OCI-LY7 (cell line): Measurements from ENCODE around the gene COL5A2. TPM values are rescaled to one million over a fixed set of nuclear protein-coding genes. Genes with fewer than 3 reads are reported as not detected.

Source experiments
- BruUV-seq: library from RNA; stranded (reverse); fragments of 400-500 nt; replicated peaks from 2 replicates; lab custom pipeline; 2021; lab: Mats Ljungman, UMichigan
- CTCF ChIA-PET: fragments of 300-600 bp; sonication (Branson Sonifier 250); formaldehyde crosslinking; loops from one replicate; lab custom pipeline; 2022; ENCODE audit warnings: antibody characterized with exemption; ENCODE audit not compliant: unreplicated experiment; lab: Charles Lee
- POLR2A ChIA-PET: fragments of 300-600 bp; sonication (Branson Sonifier 250); formaldehyde crosslinking; loops from one replicate; lab custom pipeline; 2022; ENCODE audit warnings: antibody characterized with exemption; lab: Charles Lee
- DNase-seq: peaks from one replicate; pipeline ENCODE4 v3.0.0-alpha.2; 2015; ENCODE audit warnings: low spot score
- H2AFZ ChIP-seq: fragments of 200-600 bp; sonication (generic), shearing (Covaris generic); 2 replicates; pipeline ENCODE4 v1.6.1; 2014; ENCODE audit warnings: mild to moderate bottlenecking, antibody characterized with exemption, low read length, moderate library complexity
- H3K27ac ChIP-seq: fragments of 200-600 bp; sonication (generic); 2 replicates; pipeline ENCODE4 v1.5.1; 2014; ENCODE audit warnings: mixed run types, low read depth, mild to moderate bottlenecking, moderate library complexity, low read length, inconsistent platforms; ENCODE audit not compliant: poor library complexity, severe bottlenecking
- H3K36me3 ChIP-seq: fragments of 200-600 bp; sonication (generic); 2 replicates; pipeline ENCODE4 v1.6.1; 2014; ENCODE audit warnings: mild to moderate bottlenecking, antibody characterized with exemption, low read length, moderate library complexity, mixed read lengths; ENCODE audit not compliant: insufficient read depth
- H3K4me1 ChIP-seq: fragments of 200-600 bp; sonication (generic); 2 replicates; pipeline ENCODE4 v1.5.1; 2014; ENCODE audit warnings: mild to moderate bottlenecking, low read length; ENCODE audit not compliant: insufficient read depth, poor library complexity, severe bottlenecking
- H3K4me2 ChIP-seq: fragments of 200-600 bp; sonication (generic); 2 replicates; pipeline ENCODE4 v1.6.1; 2014; ENCODE audit warnings: mild to moderate bottlenecking, low read length
- H3K4me3 ChIP-seq: fragments of 200-600 bp; sonication (generic); 2 replicates; pipeline ENCODE4 v1.5.1; 2014; ENCODE audit warnings: mild to moderate bottlenecking, low read depth, low read length; ENCODE audit not compliant: poor library complexity, severe bottlenecking
- H3K79me2 ChIP-seq: fragments of 200-600 bp; sonication (generic); 2 replicates; pipeline ENCODE4 v1.6.1; 2016; ENCODE audit warnings: low read depth, mild to moderate bottlenecking, low read length, moderate library complexity, mixed read lengths; ENCODE audit not compliant: insufficient read depth
- H3K9me2 ChIP-seq: fragments of 200-600 bp; sonication (generic); 2 replicates; pipeline ENCODE4 v1.6.1; 2016; ENCODE audit warnings: mild to moderate bottlenecking, low read length, mixed read lengths; ENCODE audit not compliant: insufficient read depth
- H3K9me3 ChIP-seq: fragments of 200-600 bp; sonication (generic); 2 replicates; pipeline ENCODE4 v1.6.1; 2014; ENCODE audit warnings: mild to moderate bottlenecking, mixed run types, low read length, mixed read lengths
- H4K20me1 ChIP-seq: fragments of 200-600 bp; sonication (generic); 2 replicates; pipeline ENCODE4 v1.6.1; 2014; ENCODE audit warnings: mild to moderate bottlenecking, antibody characterized with exemption, low read length, moderate library complexity, mixed read lengths; ENCODE audit not compliant: insufficient read depth
- CTCF ChIP-seq: fragments of 200-600 bp; sonication (generic); conservative IDR thresholded peaks from 2 replicates; pipeline ENCODE4 v1.5.1; 2014; ENCODE audit warnings: mild to moderate bottlenecking, antibody characterized with exemption, low read length, moderate library complexity, mixed read lengths
- EZH2phosphoT487 ChIP-seq: fragments of 200-600 bp; sonication (generic); IDR thresholded peaks from 2 replicates; pipeline ENCODE4 v1.6.1; 2018; ENCODE audit warnings: low read depth, borderline replicate concordance, mild to moderate bottlenecking, mixed run types, antibody characterized with exemption, low read length, moderate library complexity, mixed read lengths
- intact Hi-C: fragments of 100-400 bp; cut with micrococcal nuclease; formaldehyde crosslinking; loops from one replicate; pipeline ENCODE4 v1.10.0; 2022; ENCODE audit not compliant: unreplicated experiment
- total RNA-seq, 2 experiments: library from RNA; depleted of rRNA in 1 of 2; stranded (reverse); fragments of >200 nt in 1 of 2; shearing (Covaris generic) in 1 of 2; gene quantifications; 2 replicates each; pipeline ENCODE4 v1.2.3, GENCODE V29; 2014 to 2022

COL5A2 gene
- total RNA-seq, 2 experiments from 2014 or later = 0.50 to 0.61 TPM

DNA sequence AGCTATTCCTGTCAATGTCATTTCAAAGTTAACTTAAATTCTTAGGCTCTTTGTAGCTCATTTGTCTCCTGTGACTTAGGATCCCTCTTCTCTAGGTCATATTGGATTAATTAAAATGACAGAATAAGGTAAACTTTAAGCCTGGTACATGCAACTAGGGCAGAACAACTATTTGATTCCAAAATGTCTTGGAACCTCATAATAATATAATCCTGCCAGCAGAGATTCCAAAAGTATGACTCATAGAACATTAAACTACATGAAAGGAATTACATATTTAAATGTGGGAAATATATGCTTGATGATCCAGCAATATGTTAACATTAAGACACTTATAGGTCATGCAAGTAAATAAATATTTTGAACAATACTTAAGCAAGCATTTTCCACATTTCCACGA is 142.0 kb downstream of the COL5A2 start:
- no peak overlapping the region for H3K4me2 ChIP-seq
- no peak overlapping the region for H3K27ac ChIP-seq
- POLR2A ChIA-PET = no interaction called here
- H3K36me3 ChIP-seq = no peaks in the 10 kb centered on the region
- CTCF ChIA-PET = no interaction called here
- no peaks in the 10 kb centered on the region for H3K9me3 ChIP-seq
- H3K4me1 ChIP-seq = no peaks in the 10 kb centered on the region
- DNase-seq = no peak
- no TSS peak for BruUV-seq
- no peak overlapping the region for H3K4me3 ChIP-seq
- no peaks in the 10 kb centered on the region for H3K9me2 ChIP-seq
- H3K79me2 ChIP-seq = no peaks in the 10 kb centered on the region
- H4K20me1 ChIP-seq = no peaks in the 10 kb centered on the region
- no peak for TF ChIP-seq CTCF
- TF ChIP-seq EZH2phosphoT487 = no peak
- no peak overlapping the region for H2AFZ ChIP-seq
- intact Hi-C loops = no loop called here

GRCh38 chr2:189024901-189025618 is 154.5 kb downstream of the COL5A2 start:
- DNase-seq = peak; percentile 1
- no peaks in the 10 kb centered on the region for H3K4me1 ChIP-seq
- no peaks in the 10 kb centered on the region for H3K9me2 ChIP-seq
- H3K4me2 ChIP-seq = no peak overlapping the region
- ChIA-PET POLR2A (no interaction called here), CTCF (no interaction called here)
- no peak overlapping the region for H3K4me3 ChIP-seq
- H2AFZ ChIP-seq = no peak overlapping the region
- intact Hi-C loops = no loop called here
- TF ChIP-seq CTCF (peak; percentile 69), EZH2phosphoT487 (no peak)
- no peaks in the 10 kb centered on the region for H3K79me2 ChIP-seq
- BruUV-seq = no TSS peak
- H3K27ac ChIP-seq = no peak overlapping the region
- no peaks in the 10 kb centered on the region for H3K9me3 ChIP-seq
- no peaks in the 10 kb centered on the region for H4K20me1 ChIP-seq
- H3K36me3 ChIP-seq = no peaks in the 10 kb centered on the region

- no peaks in the 10 kb centered on the region for H3K4me1 ChIP-seq
Observed at GRCh38 chr2:189022492-189022891, 157.1 kb downstream of the COL5A2 start.

More at GRCh38 chr2:189022492-189022891, 157.1 kb downstream of the COL5A2 start:
- H3K36me3 ChIP-seq = no peaks in the 10 kb centered on the region
- H3K9me2 ChIP-seq = no peaks in the 10 kb centered on the region
- no peaks in the 10 kb centered on the region for H3K9me3 ChIP-seq
- H3K4me3 ChIP-seq = no peak overlapping the region
- ChIA-PET POLR2A (interaction anchor here (0.7 kb wide), 1 partner anchor 29 kb away, joined by 5 read pairs; no protein-coding TSS in a partner anchor), CTCF (no interaction called here)
- H3K79me2 ChIP-seq = no peaks in the 10 kb centered on the region
- H2AFZ ChIP-seq = no peak overlapping the region
- H4K20me1 ChIP-seq = no peaks in the 10 kb centered on the region
- H3K4me2 ChIP-seq = no peak overlapping the region
- no TSS peak for BruUV-seq
- DNase-seq = no peak
- no peak overlapping the region for H3K27ac ChIP-seq
- intact Hi-C loops = no loop called here
- TF ChIP-seq EZH2phosphoT487 (no peak), CTCF (no peak)
